Esophagus (tissue), 2 donors: ENCODE results near the gene SLC25A41. TPM values are rescaled to one million over a fixed set of nuclear protein-coding genes. Genes with fewer than 3 reads are reported as not detected.

ENCODE experiments used
- H3K27ac ChIP-seq, 2 donors: one replicate each; pipeline ENCODE4 v1.5.1; 2013; ENCODE audit warnings: low read depth in 2 of 2, mild to moderate bottlenecking in 2 of 2, inconsistent platforms in 1 of 2, low read length in 1 of 2, moderate library complexity in 1 of 2
- H3K27me3 ChIP-seq, 2 donors: one replicate each; pipeline ENCODE4 v1.6.1; 2013; ENCODE audit warnings: low read length in 2 of 2, control low read depth in 1 of 2, mild to moderate bottlenecking in 1 of 2; ENCODE audit not compliant: insufficient read depth in 2 of 2, control insufficient read depth in 1 of 2
- H3K36me3 ChIP-seq, 2 donors: one replicate each; pipeline ENCODE4 v1.6.1; 2013; ENCODE audit warnings: low read length in 1 of 2; ENCODE audit not compliant: control insufficient read depth in 2 of 2, insufficient read depth in 2 of 2
- H3K4me1 ChIP-seq, 2 donors: one replicate each; pipeline ENCODE4 v1.6.1; 2013; ENCODE audit warnings: low read length in 1 of 2; ENCODE audit not compliant: control insufficient read depth in 2 of 2, insufficient read depth in 2 of 2
- H3K4me3 ChIP-seq, 2 donors: one replicate each; pipeline ENCODE4 v1.5.1; 2013; ENCODE audit warnings: low read length in 2 of 2, mild to moderate bottlenecking in 2 of 2, low read depth in 1 of 2, moderate library complexity in 1 of 2
- H3K9me3 ChIP-seq, 2 donors: one replicate each; pipeline ENCODE4 v1.6.1; 2013; ENCODE audit warnings: mild to moderate bottlenecking in 2 of 2, low read depth in 1 of 2, low read length in 1 of 2, moderate library complexity in 1 of 2; ENCODE audit not compliant: control insufficient read depth in 2 of 2, insufficient read depth in 1 of 2
- WGBS, 2 donors: extraction: QIAGEN DNeasy Blood & Tissue Kit; methylation state at CpG; one replicate each; pipeline ENCODE4 v1.1.7; 2013; 5-methylcytosine and 5-hydroxymethylcytosine counted together
- polyA plus RNA-seq, 2 donors: library from polyadenylated mRNA; stranded (reverse); fragments of 200-250 nt; gene quantifications; one replicate each; pipeline ENCODE4 v1.2.3, GENCODE V29; 2013
- donor health status: healthy with polysubstance abuse.
- donor health status: Bipolar disorder and iron deficiency.

Gene SLC25A41
- polyA plus RNA-seq, 2 donors: 0.36 to 1.4 TPM

GRCh38 chr19:6378486-6378885, 55.1 kb downstream of the SLC25A41 start:
- peaks cover 0 to 8% of the 10 kb centered on the region in 2 donors for H3K4me1 ChIP-seq
- no peaks in the 10 kb centered on the region for H3K27me3 ChIP-seq
- no peak overlapping the region for H3K27ac ChIP-seq
- peaks cover 29 to 54% of the 10 kb centered on the region in 2 donors for H3K36me3 ChIP-seq
- peaks cover 0 to 3% of the 10 kb centered on the region in 2 donors for H3K9me3 ChIP-seq
- WGBS, 2 donors: 60 to 64% methylated on average over 9 of the region's 9 CpGs
- H3K4me3 ChIP-seq: no peak overlapping the region

DNA sequence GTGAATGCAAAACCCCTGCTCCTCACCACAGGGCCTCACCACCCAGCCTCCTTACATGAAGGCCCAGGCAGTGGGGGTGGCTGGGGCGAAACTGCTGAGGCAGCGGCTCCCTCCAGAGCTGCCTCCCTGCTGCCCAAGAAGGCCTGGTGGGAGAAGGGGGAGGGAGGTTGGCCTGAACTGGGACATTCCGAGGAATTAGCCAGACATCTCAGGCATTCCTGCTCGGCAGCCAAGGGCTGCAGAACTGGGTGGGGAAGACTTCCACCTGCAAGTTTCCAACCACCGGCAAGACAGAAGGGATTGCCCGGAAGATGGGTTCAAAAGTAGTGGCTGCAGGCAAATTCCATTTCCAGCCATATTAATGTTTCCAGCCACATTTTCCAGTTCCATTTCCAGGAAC, 55.5 kb downstream of the SLC25A41 start:
- H3K27me3 ChIP-seq: no peaks in the 10 kb centered on the region
- 36 to 58% methylated on average over 6 of the region's 6 CpGs for WGBS, 2 donors
- no peak overlapping the region for H3K4me3 ChIP-seq
- peaks cover 25 to 49% of the 10 kb centered on the region in 2 donors for H3K36me3 ChIP-seq
- no peak overlapping the region for H3K27ac ChIP-seq
- H3K4me1 ChIP-seq: peaks cover 0 to 8% of the 10 kb centered on the region in 2 donors
- peaks cover 0 to 3% of the 10 kb centered on the region in 2 donors for H3K9me3 ChIP-seq

DNA sequence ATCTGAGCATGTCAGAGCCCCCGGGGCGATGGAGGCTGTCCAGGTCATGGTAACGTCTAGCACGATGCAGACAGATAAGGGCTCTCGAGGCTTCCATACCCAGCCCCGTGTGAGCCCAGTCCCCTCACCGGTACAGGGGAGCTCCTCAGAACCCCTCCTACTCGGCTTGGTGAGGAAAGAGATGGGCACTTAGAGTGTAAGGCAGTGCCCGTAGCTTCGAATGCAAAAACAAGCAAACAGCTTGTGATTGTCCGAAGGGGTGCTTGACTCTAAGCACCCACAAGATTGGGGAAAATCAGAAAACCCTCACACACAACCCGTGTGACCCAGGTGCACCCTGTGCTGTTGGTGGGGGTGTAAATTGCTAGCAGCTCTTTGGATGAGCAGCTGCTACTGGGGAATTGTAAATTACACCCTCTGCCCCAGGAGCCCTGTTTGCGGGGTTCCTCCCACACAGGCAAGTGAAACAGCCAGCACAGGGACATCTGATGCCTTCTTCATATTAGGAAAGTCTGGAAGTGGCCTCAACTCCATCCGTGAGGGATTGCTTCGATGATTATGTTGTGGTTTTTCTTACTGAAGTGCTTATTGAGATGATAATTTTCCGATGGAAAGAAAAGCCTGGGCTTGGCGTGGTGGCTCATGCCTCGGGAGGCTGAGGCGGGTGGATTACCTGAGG, 56.9 kb downstream of the SLC25A41 start:
- 71 to 77% methylated on average over 19 of the region's 19 CpGs for WGBS, 2 donors
- no peak overlapping the region for H3K4me3 ChIP-seq
- H3K9me3 ChIP-seq: peaks cover 0 to 3% of the 10 kb centered on the region in 2 donors
- H3K36me3 ChIP-seq: peaks cover 16 to 37% of the 10 kb centered on the region in 2 donors
- peaks cover 0 to 8% of the 10 kb centered on the region in 2 donors for H3K4me1 ChIP-seq
- H3K27ac ChIP-seq: no peak overlapping the region
- no peaks in the 10 kb centered on the region for H3K27me3 ChIP-seq

Other genes with a start within 250 kb of the SLC25A41 start
- gene MLLT1, start 153.8 kb downstream of the SLC25A41 start, polyA plus RNA-seq: 10 to 100 TPM; 15.5 to 16.3 TPM
- gene ACER1, start 100.2 kb downstream of the SLC25A41 start, polyA plus RNA-seq: 1 to 10 TPM; 6.2 to 7.4 TPM
- gene CLPP, start 72.2 kb downstream of the SLC25A41 start, polyA plus RNA-seq: 10 to 100 TPM; 38.0 to 65.5 TPM
- gene ALKBH7, start 61.0 kb downstream of the SLC25A41 start, polyA plus RNA-seq: 10 to 100 TPM; 40.6 to 57.1 TPM
- under 1 TPM; 0.47 to 0.79 TPM for gene PSPN, start 57.8 kb downstream of the SLC25A41 start, polyA plus RNA-seq
- 10 to 100 TPM; 35.7 to 46.6 TPM for gene GTF2F1, start 40.6 kb downstream of the SLC25A41 start, polyA plus RNA-seq
- gene KHSRP, start 9.0 kb downstream of the SLC25A41 start, polyA plus RNA-seq: 10 to 100 TPM; 91.9 to 96.2 TPM
- 10 to 100 TPM; 43.5 to 66.0 TPM for gene SLC25A23, start 26.0 kb upstream of the SLC25A41 start, polyA plus RNA-seq
- 10 to 100 TPM; 50.8 to 87.6 TPM for gene CRB3, start 30.5 kb upstream of the SLC25A41 start, polyA plus RNA-seq
- 1 to 10 TPM; 1.8 to 3.9 TPM for gene DENND1C, start 48.0 kb upstream of the SLC25A41 start, polyA plus RNA-seq
- under 1 TPM; 0.06 to 0.16 TPM for gene TUBB4A, start 68.5 kb upstream of the SLC25A41 start, polyA plus RNA-seq
- 1 to 10 TPM; 4.8 to 8.2 TPM for gene TNFSF9, start 97.3 kb upstream of the SLC25A41 start, polyA plus RNA-seq
- under 1 TPM; 0.20 to 0.26 TPM for gene CD70, start 157.4 kb upstream of the SLC25A41 start, polyA plus RNA-seq
- gene TNFSF14, start 236.4 kb upstream of the SLC25A41 start, polyA plus RNA-seq: under 1 TPM; 0.49 to 0.98 TPM